HEK293 (cell line): ENCODE measurements around the gene DUT.

Experiments used
- CTCF ChIA-PET: fragments of 350-600 bp; formaldehyde crosslinking; extraction: SDS; loops from one replicate; lab custom pipeline; 2021; ENCODE audit warnings: antibody characterized with exemption; lab: Yijun Ruan, JAX
- POLR2A ChIA-PET: fragments of 300-600 bp; formaldehyde crosslinking; extraction: SDS; loops from one replicate; lab custom pipeline; 2020; ENCODE audit warnings: antibody characterized with exemption, inconsistent platforms; lab: Yijun Ruan, JAX
- H3K27ac ChIP-seq: fragments of 200-500 bp; sonication (Bioruptor generic); 2 replicates; pipeline ENCODE4 v1.5.1; 2014; ENCODE audit warnings: low read depth, low read length, control low read depth, inconsistent platforms; ENCODE audit errors: extremely low read depth
- H3K36me3 ChIP-seq, 2 experiments: fragments of 200-500 bp in 1 of 2; sonication (Bioruptor generic) in 1 of 2; 1 replicate in 1 of 2; 2 replicates in 1 of 2; pipeline ENCODE4 v1.5.1; 2014 to 2017; ENCODE audit warnings: inconsistent platforms in 2 of 2, low read length in 2 of 2; ENCODE audit not compliant: control insufficient read depth in 2 of 2, insufficient read depth in 1 of 2
- H3K4me1 ChIP-seq: fragments of 200-500 bp; sonication (Bioruptor generic); 2 replicates; pipeline ENCODE4 v1.5.1; 2014; ENCODE audit warnings: mild to moderate bottlenecking, low read length, inconsistent platforms; ENCODE audit not compliant: control insufficient read depth, insufficient read depth
- H3K4me3 ChIP-seq: 2 replicates; pipeline ENCODE4 v1.5.1; 2011; ENCODE audit warnings: low read depth, mild to moderate bottlenecking, control low read depth, low read length, moderate library complexity
- H3K9me3 ChIP-seq: fragments of 200-500 bp; sonication (Bioruptor generic); 2 replicates; pipeline ENCODE4 v1.5.1; 2014; ENCODE audit warnings: low read depth, low read length, inconsistent platforms; ENCODE audit not compliant: control insufficient read depth, insufficient read depth
- ELK4 ChIP-seq: IDR thresholded peaks from 2 replicates; pipeline ENCODE4 v1.6.1; 2011; ENCODE audit warnings: mild to moderate bottlenecking, low read depth, low read length, borderline replicate concordance
- KLF8 ChIP-seq: fragments of 450-650 bp; formaldehyde crosslinking; IDR thresholded peaks from 2 replicates; pipeline ENCODE4 v1.5.1; 2016; ENCODE audit warnings: missing biosample characterization, missing genetic modification characterization
- MYNN ChIP-seq: fragments of 450-650 bp; formaldehyde crosslinking; IDR thresholded peaks from 2 replicates; pipeline ENCODE4 v1.5.1; 2016; ENCODE audit warnings: missing biosample characterization, missing genetic modification characterization, borderline replicate concordance
- PBX3 ChIP-seq: sonication (generic); formaldehyde crosslinking; IDR thresholded peaks from 2 replicates; pipeline ENCODE4 v1.8.1; 2022; ENCODE audit warnings: mild to moderate bottlenecking, moderate library complexity, missing genetic modification reagents
- SETDB1 ChIP-seq: IDR thresholded peaks from one replicate; pipeline ENCODE4 v1.6.1; 2017; ENCODE audit warnings: mild to moderate bottlenecking, low read length, moderate library complexity, mixed read lengths; ENCODE audit not compliant: insufficient read length
- ZFP41 ChIP-seq: fragments of 450-650 bp; formaldehyde crosslinking; IDR thresholded peaks from 2 replicates; pipeline ENCODE4 v1.5.1; 2016; ENCODE audit warnings: missing biosample characterization, missing genetic modification characterization, borderline replicate concordance
- ZNF155 ChIP-seq: fragments of 450-650 bp; formaldehyde crosslinking; IDR thresholded peaks from 2 replicates; pipeline ENCODE4 v1.5.1; 2016; ENCODE audit warnings: missing biosample characterization, missing genetic modification characterization
- ZNF175 ChIP-seq: fragments of 450-650 bp; formaldehyde crosslinking; IDR thresholded peaks from 2 replicates; pipeline ENCODE4 v1.5.1; 2016; ENCODE audit warnings: missing biosample characterization, missing genetic modification characterization
- ZNF274 ChIP-seq, 2 experiments: fragments of 200-500 bp in 1 of 2; fragments of 450-650 bp in 1 of 2; sonication (Bioruptor generic) in 1 of 2; formaldehyde crosslinking in 1 of 2; IDR thresholded peaks; 2 replicates each; pipeline versions ENCODE4 v1.5.1 to v1.6.1; 2014 to 2016; ENCODE audit warnings: borderline replicate concordance in 1 of 2, inconsistent platforms in 1 of 2, low read length in 1 of 2, missing biosample characterization in 1 of 2, missing genetic modification characterization in 1 of 2
- ZNF324 ChIP-seq: fragments of 450-650 bp; formaldehyde crosslinking; IDR thresholded peaks from 2 replicates; pipeline ENCODE4 v1.5.1; 2016; ENCODE audit warnings: missing biosample characterization, missing genetic modification characterization
- ZNF335 ChIP-seq: fragments of 450-650 bp; formaldehyde crosslinking; conservative IDR thresholded peaks from 2 replicates; pipeline ENCODE4 v1.5.1; 2016; ENCODE audit warnings: missing biosample characterization, missing genetic modification characterization
- ZNF391 ChIP-seq: fragments of 450-650 bp; formaldehyde crosslinking; IDR thresholded peaks from 2 replicates; pipeline ENCODE4 v1.5.1; 2016; ENCODE audit warnings: low read depth, missing biosample characterization, missing genetic modification characterization, borderline replicate concordance
- ZNF501 ChIP-seq: fragments of 450-650 bp; formaldehyde crosslinking; IDR thresholded peaks from 2 replicates; pipeline ENCODE4 v1.5.1; 2016; ENCODE audit warnings: missing biosample characterization, missing genetic modification characterization
- ZNF521 ChIP-seq: fragments of 450-650 bp; formaldehyde crosslinking; IDR thresholded peaks from 2 replicates; pipeline ENCODE4 v1.5.1; 2017; ENCODE audit warnings: missing biosample characterization, mild to moderate bottlenecking, missing genetic modification characterization
- ZNF707 ChIP-seq: fragments of 450-650 bp; formaldehyde crosslinking; IDR thresholded peaks from 2 replicates; pipeline ENCODE4 v1.5.1; 2016; ENCODE audit warnings: missing biosample characterization, missing genetic modification characterization
- ZNF747 ChIP-seq: fragments of 450-650 bp; formaldehyde crosslinking; IDR thresholded peaks from 2 replicates; pipeline ENCODE4 v1.5.1; 2016; ENCODE audit warnings: missing biosample characterization, missing genetic modification characterization
- ZNF785 ChIP-seq: fragments of 450-650 bp; formaldehyde crosslinking; IDR thresholded peaks from 2 replicates; pipeline ENCODE4 v1.5.1; 2016; ENCODE audit warnings: missing biosample characterization, missing genetic modification characterization
- ZSCAN5A ChIP-seq: fragments of 450-650 bp; formaldehyde crosslinking; IDR thresholded peaks from 2 replicates; pipeline ENCODE4 v1.5.1; 2016; ENCODE audit warnings: missing biosample characterization, missing genetic modification characterization
- TF ChIP-seq, protein P1 (sequence below): fragments of 450-650 bp; formaldehyde crosslinking; IDR thresholded peaks from 2 replicates; pipeline ENCODE4 v1.5.1; 2017; ENCODE audit warnings: missing biosample characterization, missing genetic modification characterization
- TF ChIP-seq, protein P2 (sequence below): fragments of 450-650 bp; formaldehyde crosslinking; IDR thresholded peaks from 2 replicates; pipeline ENCODE4 v1.5.1; 2016; ENCODE audit warnings: missing biosample characterization, missing genetic modification characterization
- TF ChIP-seq, protein P3 (sequence below): fragments of 450-650 bp; formaldehyde crosslinking; optimal IDR thresholded peaks from 2 replicates; pipeline ENCODE3; 2016; ENCODE audit warnings: missing biosample characterization, mild to moderate bottlenecking, missing genetic modification characterization

DUT gene

GRCh38 chr15:48389691-48390143, 58.5 kb downstream of the DUT start:
- H3K9me3 ChIP-seq: no peaks in the 10 kb centered on the region
- no peak for TF ChIP-seq ELK4
- no peak for TF ChIP-seq ZNF155 (tag by site-specific recombination)
- no peak for TF ChIP-seq ZNF175 (tag by site-specific recombination)
- peak; percentile 51 for TF ChIP-seq ZNF335
- no peak for TF ChIP-seq ZSCAN5A (tag by site-specific recombination)
- H3K4me1 ChIP-seq: 0 out of 2 replicates have a peak, but pooled peaks cover 3% of the 10 kb centered on the region
- no peak overlapping the region for H3K27ac ChIP-seq
- no peaks in the 10 kb centered on the region for H3K36me3 ChIP-seq
- ChIA-PET POLR2A (no interaction called here), CTCF (no interaction called here)
- no peak overlapping the region for H3K4me3 ChIP-seq

DNA sequence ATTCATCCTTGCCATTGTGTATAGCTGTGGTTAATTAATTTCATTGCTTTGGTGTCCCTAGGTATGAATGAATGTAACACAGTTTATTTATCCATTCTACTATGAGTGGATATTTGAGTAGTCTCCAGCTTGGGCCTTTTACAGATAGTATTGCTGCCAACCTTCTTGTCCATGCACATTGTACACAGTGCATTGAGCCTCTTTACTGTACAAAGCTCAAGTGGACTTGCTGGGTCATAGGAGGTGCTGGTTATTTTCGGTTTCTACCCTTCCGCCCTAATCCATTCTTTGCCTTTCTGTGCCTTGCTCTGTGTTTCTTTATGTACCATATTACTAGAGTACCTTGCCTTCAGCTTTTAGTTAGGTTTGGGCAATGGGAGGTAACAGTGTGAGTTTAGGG, 60.7 kb downstream of the DUT start:
- Histone ChIP-seq H3K36me3 (no peaks in the 10 kb centered on the region), H3K4me3 (no peak overlapping the region), H3K4me1 (0 out of 2 replicates have a peak, but pooled peaks cover 3% of the 10 kb centered on the region), H3K27ac (no peak overlapping the region), H3K9me3 (no peaks in the 10 kb centered on the region)
- ChIA-PET CTCF (interaction anchor here (1.1 to 1.2 kb wide), 2 partner anchors 13 to 116 kb away, joined by 3 to 4 read pairs; no protein-coding TSS in a partner anchor), POLR2A (no interaction called here)
- no peak for TF ChIP-seq KLF8
- no peak for TF ChIP-seq ZNF707 (tag by site-specific recombination)
- TF ChIP-seq MYNN (tag by site-specific recombination): no peak
- no peak for TF ChIP-seq ZNF391 (tag by site-specific recombination)
- no peak for TF ChIP-seq ZNF274 (IDR thresholded peaks at IDR 0.05; ENCODE audit: low read length)
- TF ChIP-seq ZNF274 (tag by site-specific recombination; IDR thresholded peaks at IDR 0.05; ENCODE audit: borderline replicate concordance): no peak
- TF ChIP-seq, protein P1, sequence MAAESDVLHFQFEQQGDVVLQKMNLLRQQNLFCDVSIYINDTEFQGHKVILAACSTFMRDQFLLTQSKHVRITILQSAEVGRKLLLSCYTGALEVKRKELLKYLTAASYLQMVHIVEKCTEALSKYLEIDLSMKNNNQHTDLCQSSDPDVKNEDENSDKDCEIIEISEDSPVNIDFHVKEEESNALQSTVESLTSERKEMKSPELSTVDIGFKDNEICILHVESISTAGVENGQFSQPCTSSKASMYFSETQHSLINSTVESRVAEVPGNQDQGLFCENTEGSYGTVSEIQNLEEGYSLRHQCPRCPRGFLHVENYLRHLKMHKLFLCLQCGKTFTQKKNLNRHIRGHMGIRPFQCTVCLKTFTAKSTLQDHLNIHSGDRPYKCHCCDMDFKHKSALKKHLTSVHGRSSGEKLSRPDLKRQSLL (tag by site-specific recombination): no peak
- no peak for TF ChIP-seq ZFP41 (tag by site-specific recombination)
- no peak for TF ChIP-seq ZNF747 (tag by site-specific recombination)
- TF ChIP-seq ZNF521 (tag by site-specific recombination): no peak
- no peak for TF ChIP-seq ZNF501
- no peak for TF ChIP-seq PBX3

DNA sequence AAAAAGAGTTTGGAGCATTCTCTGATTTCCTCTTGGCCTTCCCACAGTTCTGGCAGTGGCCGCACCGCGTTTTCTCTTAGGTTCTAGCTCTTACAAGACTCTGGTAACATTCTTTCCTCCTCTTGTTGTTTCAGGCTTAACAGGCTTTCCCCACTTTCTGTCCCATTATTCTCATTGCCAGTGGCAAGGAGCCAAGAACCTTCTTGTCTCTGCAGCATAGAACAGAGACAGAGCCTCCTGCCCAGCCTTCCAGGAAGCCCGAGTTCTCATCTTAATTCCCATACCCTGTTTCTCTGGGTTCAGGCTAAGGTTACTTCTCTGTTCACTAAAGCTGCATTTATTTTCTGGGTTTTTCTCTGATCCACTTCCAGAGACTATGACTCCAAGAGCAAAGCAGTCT, 61.1 kb downstream of the DUT start:
- ChIA-PET CTCF (interaction anchor here (1.2 kb wide), 1 partner anchor 115 kb away, joined by 3 read pairs; no protein-coding TSS in a partner anchor), POLR2A (no interaction called here)
- no peaks in the 10 kb centered on the region for H3K9me3 ChIP-seq
- H3K27ac ChIP-seq: no peak overlapping the region
- H3K4me3 ChIP-seq: no peak overlapping the region
- no peaks in the 10 kb centered on the region for H3K36me3 ChIP-seq
- H3K4me1 ChIP-seq: 0 out of 2 replicates have a peak, but pooled peaks cover 3% of the 10 kb centered on the region
- TF ChIP-seq, protein P2, sequence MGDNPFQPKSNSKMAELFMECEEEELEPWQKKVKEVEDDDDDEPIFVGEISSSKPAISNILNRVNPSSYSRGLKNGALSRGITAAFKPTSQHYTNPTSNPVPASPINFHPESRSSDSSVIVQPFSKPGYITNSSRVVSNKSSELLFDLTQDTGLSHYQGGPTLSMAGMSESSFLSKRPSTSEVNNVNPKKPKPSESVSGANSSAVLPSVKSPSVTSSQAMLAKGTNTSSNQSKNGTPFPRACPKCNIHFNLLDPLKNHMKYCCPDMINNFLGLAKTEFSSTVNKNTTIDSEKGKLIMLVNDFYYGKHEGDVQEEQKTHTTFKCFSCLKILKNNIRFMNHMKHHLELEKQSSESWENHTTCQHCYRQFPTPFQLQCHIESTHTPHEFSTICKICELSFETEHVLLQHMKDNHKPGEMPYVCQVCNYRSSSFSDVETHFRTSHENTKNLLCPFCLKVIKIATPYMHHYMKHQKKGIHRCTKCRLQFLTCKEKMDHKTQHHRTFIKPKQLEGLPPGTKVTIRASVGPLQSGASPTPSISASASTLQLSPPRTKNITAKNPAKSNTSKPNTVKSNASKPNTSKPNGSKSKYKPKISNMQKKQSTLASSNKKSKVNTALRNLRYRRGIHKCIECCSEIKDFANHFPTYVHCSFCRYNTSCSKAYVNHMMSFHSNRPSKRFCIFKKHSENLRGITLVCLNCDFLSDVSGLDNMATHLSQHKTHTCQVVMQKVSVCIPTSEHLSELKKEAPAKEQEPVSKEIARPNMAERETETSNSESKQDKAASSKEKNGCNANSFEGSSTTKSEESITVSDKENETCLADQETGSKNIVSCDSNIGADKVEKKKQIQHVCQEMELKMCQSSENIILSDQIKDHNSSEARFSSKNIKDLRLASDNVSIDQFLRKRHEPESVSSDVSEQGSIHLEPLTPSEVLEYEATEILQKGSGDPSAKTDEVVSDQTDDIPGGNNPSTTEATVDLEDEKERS: no peak
- TF ChIP-seq ZNF785 (no peak), ZNF324 (tag by site-specific recombination) (no peak), SETDB1 (no peak)
- TF ChIP-seq, protein P3, sequence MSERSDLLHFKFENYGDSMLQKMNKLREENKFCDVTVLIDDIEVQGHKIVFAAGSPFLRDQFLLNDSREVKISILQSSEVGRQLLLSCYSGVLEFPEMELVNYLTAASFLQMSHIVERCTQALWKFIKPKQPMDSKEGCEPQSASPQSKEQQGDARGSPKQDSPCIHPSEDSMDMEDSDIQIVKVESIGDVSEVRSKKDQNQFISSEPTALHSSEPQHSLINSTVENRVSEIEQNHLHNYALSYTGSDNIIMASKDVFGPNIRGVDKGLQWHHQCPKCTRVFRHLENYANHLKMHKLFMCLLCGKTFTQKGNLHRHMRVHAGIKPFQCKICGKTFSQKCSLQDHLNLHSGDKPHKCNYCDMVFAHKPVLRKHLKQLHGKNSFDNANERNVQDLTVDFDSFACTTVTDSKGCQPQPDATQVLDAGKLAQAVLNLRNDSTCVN (tag by site-specific recombination): no peak
